GM13976 (cell line): ENCODE results near the gene TEF.

ENCODE experiments used
- DNase-seq: peaks from one replicate; pipeline ENCODE4 v3.0.0; 2012; ENCODE audit warnings: low spot score
- in situ Hi-C: fragments of 300-500 bp; cut with MboI; formaldehyde crosslinking; loops from one replicate; pipeline ENCODE4 v1.12.0; 2022; ENCODE audit warnings: low sequenced_read_pairs, mixed read lengths, inconsistent platforms; ENCODE audit not compliant: unreplicated experiment
- TF ChIP-seq, protein P1 (sequence below): IDR thresholded peaks from 2 replicates; pipeline ENCODE4 v1.5.1; 2012; ENCODE audit warnings: borderline replicate concordance, mild to moderate bottlenecking; ENCODE audit not compliant: insufficient read depth; ENCODE audit errors: extremely low read depth, missing control alignments, control extremely low read depth

TEF gene

DNA sequence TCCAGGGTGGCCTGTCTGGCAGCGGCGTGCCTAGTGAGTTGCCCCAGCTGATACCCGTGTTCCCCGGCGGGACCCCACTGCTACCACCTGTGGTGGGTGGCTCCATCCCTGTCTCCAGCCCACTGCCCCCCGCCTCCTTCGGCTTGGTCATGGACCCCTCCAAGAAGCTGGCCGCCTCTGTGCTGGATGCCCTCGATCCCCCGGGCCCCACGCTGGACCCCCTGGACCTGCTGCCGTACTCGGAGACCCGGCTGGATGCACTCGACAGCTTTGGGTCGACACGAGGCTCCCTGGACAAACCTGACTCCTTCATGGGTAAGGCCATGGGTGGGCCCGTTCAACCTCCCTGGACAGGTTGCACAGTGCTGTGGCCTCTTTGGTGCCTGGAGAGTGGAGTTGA is 41.9 kb upstream of the TEF start:
- TF ChIP-seq, protein P1, sequence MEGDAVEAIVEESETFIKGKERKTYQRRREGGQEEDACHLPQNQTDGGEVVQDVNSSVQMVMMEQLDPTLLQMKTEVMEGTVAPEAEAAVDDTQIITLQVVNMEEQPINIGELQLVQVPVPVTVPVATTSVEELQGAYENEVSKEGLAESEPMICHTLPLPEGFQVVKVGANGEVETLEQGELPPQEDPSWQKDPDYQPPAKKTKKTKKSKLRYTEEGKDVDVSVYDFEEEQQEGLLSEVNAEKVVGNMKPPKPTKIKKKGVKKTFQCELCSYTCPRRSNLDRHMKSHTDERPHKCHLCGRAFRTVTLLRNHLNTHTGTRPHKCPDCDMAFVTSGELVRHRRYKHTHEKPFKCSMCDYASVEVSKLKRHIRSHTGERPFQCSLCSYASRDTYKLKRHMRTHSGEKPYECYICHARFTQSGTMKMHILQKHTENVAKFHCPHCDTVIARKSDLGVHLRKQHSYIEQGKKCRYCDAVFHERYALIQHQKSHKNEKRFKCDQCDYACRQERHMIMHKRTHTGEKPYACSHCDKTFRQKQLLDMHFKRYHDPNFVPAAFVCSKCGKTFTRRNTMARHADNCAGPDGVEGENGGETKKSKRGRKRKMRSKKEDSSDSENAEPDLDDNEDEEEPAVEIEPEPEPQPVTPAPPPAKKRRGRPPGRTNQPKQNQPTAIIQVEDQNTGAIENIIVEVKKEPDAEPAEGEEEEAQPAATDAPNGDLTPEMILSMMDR, result no peak
- no peak for DNase-seq
- in situ Hi-C loops, result no loop called here

DNA sequence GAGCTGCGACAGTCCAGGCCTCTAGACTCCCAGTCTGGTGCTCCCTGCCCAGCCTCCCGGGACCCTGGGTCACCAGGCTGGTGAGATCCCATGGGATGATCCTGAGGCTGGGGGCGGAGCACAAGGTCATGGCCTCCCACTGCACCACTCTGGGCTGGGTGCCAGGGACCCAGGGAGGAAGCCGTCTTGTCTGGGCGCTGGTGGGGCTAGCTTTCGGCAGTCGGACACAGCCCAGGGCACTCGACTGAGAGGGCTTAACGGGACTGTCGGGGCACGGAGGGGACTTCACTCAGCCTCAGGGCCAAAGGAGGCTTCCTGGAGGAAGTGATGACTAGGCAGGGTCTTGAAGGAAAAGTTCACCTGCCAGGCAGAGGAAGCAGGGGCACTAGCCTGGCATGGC is 41.4 kb upstream of the TEF start:
- TF ChIP-seq, protein P1, result no peak
- in situ Hi-C loops, result no loop called here
- DNase-seq, result no peak

DNA sequence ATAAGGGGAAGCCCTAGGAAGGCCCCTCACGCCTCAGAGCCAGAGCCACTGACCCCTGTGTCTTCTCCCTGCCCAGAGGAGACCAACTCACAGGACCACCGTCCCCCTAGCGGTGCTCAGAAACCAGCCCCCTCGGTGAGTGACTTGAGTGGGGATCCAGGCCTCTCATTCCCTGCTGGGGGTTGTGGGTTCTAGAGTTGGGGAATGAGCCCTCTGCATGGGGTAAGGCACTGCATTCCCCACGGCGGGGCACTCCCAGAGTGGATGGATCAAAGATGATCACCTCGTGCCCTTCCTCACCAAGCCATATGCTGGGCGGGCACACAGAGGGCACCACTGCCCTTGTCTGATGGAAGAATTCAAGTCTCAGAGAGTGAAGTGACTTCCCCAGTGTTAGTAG is 40.7 kb upstream of the TEF start:
- in situ Hi-C loops, result no loop called here
- no peak for DNase-seq
- TF ChIP-seq, protein P1, result no peak

DNA sequence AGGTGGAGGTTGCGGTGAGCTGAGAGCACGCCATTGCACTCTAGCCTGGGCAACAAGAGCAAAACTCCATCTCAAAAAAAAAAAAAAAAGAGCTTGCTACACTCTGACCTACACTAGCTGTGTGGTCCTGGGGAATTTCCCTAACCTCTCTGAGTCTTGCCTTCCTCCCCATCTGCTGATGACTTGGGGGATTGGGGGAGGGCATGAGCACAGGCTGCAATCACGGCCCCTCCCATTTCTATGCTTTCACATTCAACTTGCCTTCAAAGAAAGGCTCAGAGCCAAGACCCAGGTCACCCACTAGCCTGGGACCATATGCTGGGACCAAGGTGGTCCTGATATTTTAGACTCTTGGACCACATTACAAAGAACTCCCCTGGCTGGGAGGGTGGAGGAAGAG is 39.8 kb upstream of the TEF start:
- in situ Hi-C loops, result no loop called here
- TF ChIP-seq, protein P1, result no peak
- DNase-seq, result peak; percentile 77

DNA sequence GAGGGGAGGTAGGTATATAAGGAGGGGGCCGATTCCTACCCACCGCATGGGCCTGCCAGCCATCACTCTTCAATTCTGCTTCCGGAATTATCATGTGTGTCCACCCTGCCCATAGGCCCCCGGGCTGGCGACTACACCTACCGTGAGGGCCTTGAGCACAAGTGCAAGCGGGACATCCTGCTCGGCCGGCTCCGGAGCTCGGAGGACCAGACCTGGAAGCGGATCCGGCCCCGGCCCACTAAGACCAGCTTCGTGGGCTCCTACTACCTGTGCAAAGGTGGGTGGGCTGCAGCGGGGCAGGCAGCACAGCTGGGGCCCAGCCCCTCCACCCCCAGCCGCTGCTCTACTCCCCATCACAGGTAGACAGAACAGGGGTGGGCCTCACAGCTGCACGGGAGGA is 38.4 kb upstream of the TEF start:
- TF ChIP-seq, protein P1, result no peak
- in situ Hi-C loops, result no loop called here
- no peak for DNase-seq

DNA sequence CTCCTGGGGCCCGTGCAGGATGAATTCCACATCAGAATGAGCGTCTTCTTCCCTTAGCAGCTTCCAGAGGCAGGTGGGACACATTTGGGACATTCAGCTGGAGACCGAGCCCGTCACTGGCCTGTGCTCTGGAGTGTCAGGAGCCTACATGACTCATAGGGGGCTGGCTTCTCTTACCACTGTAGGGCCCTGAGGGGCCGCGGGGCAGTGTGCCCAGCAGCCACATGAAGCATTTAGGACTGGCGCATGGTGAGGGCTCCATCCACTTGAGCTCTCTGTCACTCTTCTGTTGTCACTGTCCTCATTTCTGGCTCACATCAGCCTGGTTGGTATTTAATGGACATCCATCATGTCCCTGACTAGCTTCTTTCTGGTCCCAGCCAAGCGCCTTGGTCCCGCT is 38.0 kb upstream of the TEF start:
- DNase-seq, result no peak
- TF ChIP-seq, protein P1, result no peak
- in situ Hi-C loops, result no loop called here
